Large intestine (tissue), 12 donors: ENCODE measurements around the gene CAPSL. TPM values are rescaled to one million over a fixed set of nuclear protein-coding genes. Genes with fewer than 3 reads are reported as not detected.
"Not testable (repeated sequence)": the region's sequence is repeated elsewhere in the genome, so short reads cannot be mapped to it uniquely, and the experiment has no call there.

Experiments
- DNase-seq, 2 donors: peaks; one replicate each; pipeline versions ENCODE4 v3.0.0 to v3.0.0-alpha.2; 2013
- H3K27ac ChIP-seq: one replicate; pipeline ENCODE4 v1.5.1; 2013; ENCODE audit warnings: low read length
- H3K27me3 ChIP-seq: 2 replicates; pipeline ENCODE4 v1.6.1; 2013; ENCODE audit warnings: low read length; ENCODE audit not compliant: control insufficient read depth, insufficient read depth
- H3K36me3 ChIP-seq: 2 replicates; pipeline ENCODE4 v1.6.1; 2013; ENCODE audit warnings: low read length; ENCODE audit not compliant: control insufficient read depth, insufficient read depth
- H3K4me1 ChIP-seq: one replicate; pipeline ENCODE4 v1.6.1; 2013; ENCODE audit warnings: low read length; ENCODE audit not compliant: control insufficient read depth, insufficient read depth
- H3K4me3 ChIP-seq: one replicate; pipeline ENCODE4 v1.5.1; 2013; ENCODE audit warnings: low read length
- H3K9me3 ChIP-seq: one replicate; pipeline ENCODE4 v1.6.1; 2013; ENCODE audit warnings: mild to moderate bottlenecking, low read depth, low read length, moderate library complexity; ENCODE audit not compliant: control insufficient read depth
- WGBS: methylation state at CpG from one replicate; pipeline ENCODE4 v1.1.5; 2013; ENCODE audit warnings: low lambda C conversion rate; ENCODE audit not compliant: insufficient coverage; 5-methylcytosine and 5-hydroxymethylcytosine counted together
- long read RNA-seq, 11 donors: transcript quantifications; one replicate each; lab custom pipeline, GENCODE V29; 2026
- polyA plus RNA-seq: library from polyadenylated mRNA; unstranded; fragments of 120-200 nt; gene quantifications from one replicate; pipeline ENCODE4 v1.2.1, GENCODE V29; 2013

Gene CAPSL
- 0.25 TPM for polyA plus RNA-seq
- long read RNA-seq, donor 1 = 0 reads
- long read RNA-seq, donor 2 = 0 reads
- long read RNA-seq, donor 3 = 0 reads
- long read RNA-seq, donor 4 = 0 reads
- long read RNA-seq, donor 5, partial matches to known transcripts = 0 of 1 reads
- long read RNA-seq, donor 5, other reads (novel, unspliced or antisense) = 0 of 1 reads
- long read RNA-seq, donor 6 = 0 reads
- long read RNA-seq, donor 7 = 0 reads
- long read RNA-seq, donor 8, partial matches to known transcripts = 0 of 1 reads
- long read RNA-seq, donor 8, other reads (novel, unspliced or antisense) = 0 of 1 reads
- long read RNA-seq, donor 9, partial matches to known transcripts = 0 of 1 reads
- long read RNA-seq, donor 9, other reads (novel, unspliced or antisense) = 0 of 1 reads
- long read RNA-seq, donor 10, partial matches to known transcripts = 0 of 2 reads
- long read RNA-seq, donor 10, other reads (novel, unspliced or antisense) = 0 of 2 reads
- long read RNA-seq, donor 11 = 0 reads

GRCh38 chr5:35938568-35939227 is at the start of gene CAPSL:
Gene CAPSL, minus strand, starts transcription at chr5:35938622. Its CDS starts 17,502 bp downstream, at chr5:35921120.
- H3K9me3 ChIP-seq = no peaks in the 10 kb centered on the region
- H3K4me1 ChIP-seq = no peaks in the 10 kb centered on the region
- H3K4me3 ChIP-seq = no peak within 1 kb of the TSS
- H3K27ac ChIP-seq = no peak within 1 kb of the TSS
- DNase-seq = peak; percentile 80 to 93
- H3K36me3 ChIP-seq = no peaks in the 10 kb centered on the region
- WGBS = 40% methylated on average over 1 of the region's 2 CpGs
- no peaks in the 10 kb centered on the region for H3K27me3 ChIP-seq

GRCh38 chr5:35987776-35988175 is 49.4 kb upstream of the CAPSL start:
- Histone ChIP-seq H3K4me1 (peaks cover 10% of the 10 kb centered on the region), H3K27me3 (no peaks in the 10 kb centered on the region), H3K4me3 (no peak overlapping the region), H3K36me3 (no peaks in the 10 kb centered on the region), H3K9me3 (peaks cover 7% of the 10 kb centered on the region), H3K27ac (peak overlapping the region; percentile 12)
- WGBS = 33% methylated on average over 2 of the region's 3 CpGs
- DNase-seq = no peak

GRCh38 chr5:35979715-35980114 is 41.3 kb upstream of the CAPSL start:
- Histone ChIP-seq H3K4me3 (no peak overlapping the region), H3K27me3 (no peaks in the 10 kb centered on the region), H3K36me3 (peaks cover 11% of the 10 kb centered on the region), H3K4me1 (peaks cover 3% of the 10 kb centered on the region), H3K27ac (no peak overlapping the region), H3K9me3 (peaks cover 12% of the 10 kb centered on the region)
- peak in 1 of 2 donors; percentile 32 for DNase-seq

- 78% methylated on average over 3 of the region's 3 CpGs for WGBS
Measured at GRCh38 chr5:35976859-35977258, 38.4 kb upstream of the CAPSL start.

GRCh38 chr5:35974570-35974969 is 36.1 kb upstream of the CAPSL start:
- Histone ChIP-seq H3K4me1 (peaks cover 3% of the 10 kb centered on the region), H3K27me3 (no peaks in the 10 kb centered on the region), H3K9me3 (peaks cover 7% of the 10 kb centered on the region), H3K36me3 (peaks cover 2% of the 10 kb centered on the region), H3K4me3 (no peak overlapping the region), H3K27ac (no peak overlapping the region)
- no peak for DNase-seq
- WGBS = 60% methylated on average over 1 of the region's 4 CpGs

More at GRCh38 chr5:35976859-35977258, 38.4 kb upstream of the CAPSL start:
- not testable (repeated sequence) for H3K4me1 ChIP-seq, H3K36me3 ChIP-seq, H3K27me3 ChIP-seq, H3K9me3 ChIP-seq, H3K27ac ChIP-seq, DNase-seq, H3K4me3 ChIP-seq

- Histone ChIP-seq H3K9me3 (peaks cover 7% of the 10 kb centered on the region), H3K4me1 (no peaks in the 10 kb centered on the region), H3K36me3 (peaks cover 3% of the 10 kb centered on the region), H3K4me3 (no peak overlapping the region), H3K27ac (no peak overlapping the region), H3K27me3 (no peaks in the 10 kb centered on the region)
- WGBS = 50% methylated on average over 1 of the region's 5 CpGs
- no peak for DNase-seq
Measured at GRCh38 chr5:35971878-35972210, 33.4 kb upstream of the CAPSL start.

- no peaks in the 10 kb centered on the region for H3K27me3 ChIP-seq
- peaks cover 3% of the 10 kb centered on the region for H3K36me3 ChIP-seq
- WGBS = no CpG with 5 or more reads among the region's 4 CpGs
- no peak overlapping the region for H3K27ac ChIP-seq
- H3K4me3 ChIP-seq = no peak overlapping the region
- no peak for DNase-seq
- peaks cover 7% of the 10 kb centered on the region for H3K9me3 ChIP-seq
- no peaks in the 10 kb centered on the region for H3K4me1 ChIP-seq
Measured at GRCh38 chr5:35971186-35971877, 32.9 kb upstream of the CAPSL start.

- no peak for DNase-seq
- Histone ChIP-seq H3K27me3 (no peaks in the 10 kb centered on the region), H3K4me3 (no peak overlapping the region), H3K36me3 (peaks cover 42% of the 10 kb centered on the region), H3K27ac (no peak overlapping the region), H3K9me3 (no peaks in the 10 kb centered on the region), H3K4me1 (no peaks in the 10 kb centered on the region)
- 33% methylated on average over 2 of the region's 8 CpGs for WGBS
Measured at GRCh38 chr5:35963381-35963843, 25.0 kb upstream of the CAPSL start.

GRCh38 chr5:35960328-35960727 is 21.9 kb upstream of the CAPSL start:
- Histone ChIP-seq H3K27ac (no peak overlapping the region), H3K4me1 (no peaks in the 10 kb centered on the region), H3K4me3 (no peak overlapping the region), H3K36me3 (peaks cover 50% of the 10 kb centered on the region), H3K9me3 (no peaks in the 10 kb centered on the region), H3K27me3 (no peaks in the 10 kb centered on the region)
- WGBS = no CpG with 5 or more reads among the region's 7 CpGs
- no peak for DNase-seq

GRCh38 chr5:35956429-35956828 is 18.0 kb upstream of the CAPSL start:
- WGBS = no CpG with 5 or more reads among the region's 1 CpG
- peaks cover 43% of the 10 kb centered on the region for H3K36me3 ChIP-seq
- H3K27ac ChIP-seq = no peak overlapping the region
- DNase-seq = no peak
- H3K4me1 ChIP-seq = no peaks in the 10 kb centered on the region
- H3K4me3 ChIP-seq = no peak overlapping the region
- H3K27me3 ChIP-seq = no peaks in the 10 kb centered on the region
- no peaks in the 10 kb centered on the region for H3K9me3 ChIP-seq
